A673 (cell line): ENCODE measurements around the gene VPS72. TPM values are rescaled to one million over a fixed set of nuclear protein-coding genes. Genes with fewer than 3 reads are reported as not detected.

Experiments used
- BruUV-seq: library from RNA; stranded (reverse); fragments of 400-500 nt; replicated peaks from 2 replicates; lab custom pipeline; 2021; lab: Mats Ljungman, UMichigan
- CTCF ChIA-PET: fragments of 300-600 bp; sonication (Branson Sonifier 250); formaldehyde crosslinking; loops from one replicate; lab custom pipeline; 2022; ENCODE audit warnings: antibody characterized with exemption; lab: Charles Lee
- POLR2A ChIA-PET: fragments of 300-600 bp; sonication (Branson Sonifier 250); formaldehyde crosslinking; loops from one replicate; lab custom pipeline; 2022; ENCODE audit warnings: antibody characterized with exemption; ENCODE audit not compliant: low non-redundant PET; lab: Charles Lee
- DNase-seq: peaks from one replicate; pipeline ENCODE4 v3.0.0-alpha.2; 2015; ENCODE audit warnings: low spot score
- H3K27ac ChIP-seq: fragments of 200-600 bp; sonication (generic); 2 replicates; pipeline ENCODE4 v1.5.1; 2016; ENCODE audit warnings: mixed run types, low read depth, mild to moderate bottlenecking, mixed read lengths, antibody characterized with exemption, low read length; ENCODE audit not compliant: poor library complexity, severe bottlenecking
- H3K27me3 ChIP-seq: fragments of 200-600 bp; sonication (generic); replicated peaks from 2 replicates; pipeline ENCODE4 v1.6.1; 2017; ENCODE audit warnings: mixed run types, low read depth, mild to moderate bottlenecking, mixed read lengths, antibody characterized with exemption, low read length; ENCODE audit not compliant: insufficient read depth, poor library complexity
- H3K36me3 ChIP-seq: fragments of 200-600 bp; sonication (generic); 2 replicates; pipeline ENCODE4 v1.6.1; 2016; ENCODE audit warnings: mixed run types, mild to moderate bottlenecking, mixed read lengths, antibody characterized with exemption, low read length; ENCODE audit not compliant: insufficient read depth, poor library complexity, severe bottlenecking
- H3K4me1 ChIP-seq: fragments of 200-600 bp; sonication (generic); 2 replicates; pipeline ENCODE4 v1.6.1; 2017; ENCODE audit warnings: mixed run types, mild to moderate bottlenecking, mixed read lengths, antibody characterized with exemption, low read length; ENCODE audit not compliant: insufficient read depth, poor library complexity, severe bottlenecking
- H3K4me3 ChIP-seq: fragments of 200-600 bp; sonication (generic); 2 replicates; pipeline ENCODE4 v1.5.1; 2016; ENCODE audit warnings: low read depth, mixed run types, mild to moderate bottlenecking, mixed read lengths, low read length; ENCODE audit not compliant: poor library complexity, severe bottlenecking
- H3K9me3 ChIP-seq: fragments of 200-600 bp; sonication (generic); 2 replicates; pipeline ENCODE4 v1.6.1; 2016; ENCODE audit warnings: mixed run types, low read depth, mild to moderate bottlenecking, mixed read lengths, antibody characterized with exemption, low read length; ENCODE audit not compliant: poor library complexity, severe bottlenecking
- CTCF ChIP-seq: fragments of 300-800, 200-600 bp; sonication (generic); conservative IDR thresholded peaks from 2 replicates; pipeline ENCODE4 v1.5.1; 2017; ENCODE audit warnings: low read depth, mild to moderate bottlenecking, antibody characterized with exemption, low read length, moderate library complexity, mixed read lengths
- EZH2 ChIP-seq: fragments of 200-600 bp; sonication (generic); IDR thresholded peaks from 2 replicates; pipeline ENCODE4 v1.6.1; 2017; ENCODE audit warnings: borderline replicate concordance, low read depth, mild to moderate bottlenecking, mixed read lengths, antibody characterized with exemption, low read length; ENCODE audit not compliant: poor library complexity, severe bottlenecking
- intact Hi-C: fragments of 100-400 bp; cut with micrococcal nuclease; formaldehyde crosslinking; loops from one replicate; pipeline ENCODE4 v1.10.0; 2022; ENCODE audit not compliant: unreplicated experiment
- total RNA-seq: library from RNA; stranded (reverse); gene quantifications from 2 replicates; pipeline ENCODE4 v1.2.3, GENCODE V29; 2021

The VPS72 gene
- total RNA-seq, 1 experiment from 2014 or later = 113 TPM

DNA sequence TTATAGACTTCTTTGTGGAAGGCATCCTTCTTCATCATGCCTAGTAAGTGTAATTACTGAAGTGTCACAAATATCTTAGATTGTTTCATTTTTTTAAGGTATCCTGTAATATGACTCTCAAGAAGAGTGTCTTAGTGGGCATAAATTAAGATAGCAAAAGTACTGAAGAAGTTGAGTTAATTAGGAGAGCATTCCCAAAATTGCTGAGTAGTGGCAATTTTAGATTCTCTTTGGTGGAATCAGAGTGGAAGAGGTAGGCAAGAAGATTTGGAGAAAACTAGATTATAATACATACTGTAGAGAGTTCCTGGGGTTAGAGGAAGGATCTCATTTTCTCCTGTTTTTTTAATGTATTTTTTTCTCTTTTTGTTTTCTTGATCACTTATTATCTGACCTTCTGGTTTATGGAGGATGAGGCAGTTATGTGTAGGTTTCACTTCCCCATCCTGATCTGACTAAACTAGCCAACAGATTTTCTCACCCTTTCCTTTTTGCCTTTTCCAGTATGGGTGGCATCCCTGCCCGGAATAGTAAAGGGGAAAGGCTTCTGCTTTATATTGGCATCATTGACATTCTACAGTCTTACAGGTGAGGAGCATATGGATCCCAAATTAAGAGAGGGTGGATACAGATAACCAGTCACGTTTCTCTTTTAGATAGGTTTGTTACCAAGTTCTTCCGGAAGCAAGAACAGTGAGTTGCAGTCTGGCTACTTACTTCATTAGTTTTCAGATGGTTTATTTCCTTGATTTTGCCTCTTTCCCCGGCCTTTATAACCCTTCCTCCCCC lies 47.9 kb upstream of the VPS72 start:
- ChIA-PET CTCF (interaction anchor here (1.0 kb wide), 1 partner anchor 138 kb away, joined by 3 read pairs; no protein-coding TSS in a partner anchor), POLR2A (no interaction called here)
- Histone ChIP-seq H3K36me3 (peaks cover 93% of the 10 kb centered on the region), H3K4me3 (no peak overlapping the region), H3K27me3 (no peaks in the 10 kb centered on the region), H3K4me1 (no peaks in the 10 kb centered on the region), H3K9me3 (no peaks in the 10 kb centered on the region), H3K27ac (no peak overlapping the region)
- intact Hi-C loops = no loop called here
- DNase-seq = no peak
- BruUV-seq = no TSS peak
- TF ChIP-seq CTCF (no peak), EZH2 (no peak)

- no peak for DNase-seq
- Histone ChIP-seq H3K4me3 (no peak overlapping the region), H3K36me3 (peaks cover 94% of the 10 kb centered on the region), H3K27ac (no peak overlapping the region), H3K27me3 (no peaks in the 10 kb centered on the region), H3K9me3 (no peaks in the 10 kb centered on the region), H3K4me1 (no peaks in the 10 kb centered on the region)
- ChIA-PET POLR2A (no interaction called here), CTCF (no interaction called here)
- BruUV-seq = no TSS peak
- TF ChIP-seq EZH2 (no peak), CTCF (no peak)
- intact Hi-C loops = no loop called here
These were observed 45.2 kb upstream of the VPS72 start for GRCh38 chr1:151235235-151235634.

DNA sequence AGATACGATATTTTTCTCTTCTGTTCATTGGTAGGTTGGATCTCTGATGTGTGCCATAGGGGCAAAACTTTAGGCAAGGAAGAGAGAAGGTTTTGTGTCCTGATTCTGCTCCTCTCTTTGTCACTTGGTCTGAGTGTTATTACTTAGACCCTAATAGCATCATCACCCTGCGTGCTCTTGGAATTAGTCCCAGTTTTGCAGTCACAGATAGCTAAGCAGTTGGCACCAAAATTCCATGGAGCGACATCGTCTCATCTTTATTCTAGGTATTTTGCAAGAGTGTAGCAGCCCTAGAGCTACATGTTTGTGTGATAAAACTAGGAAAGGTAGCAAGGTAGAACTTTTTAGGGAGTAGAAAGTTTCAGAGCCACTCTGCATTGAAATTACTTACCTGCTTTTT lies 32.1 kb upstream of the VPS72 start:
- TF ChIP-seq CTCF (no peak), EZH2 (no peak)
- H3K36me3 ChIP-seq = peaks cover 11% of the 10 kb centered on the region
- H3K4me3 ChIP-seq = no peak overlapping the region
- peaks cover 10% of the 10 kb centered on the region for H3K4me1 ChIP-seq
- no peaks in the 10 kb centered on the region for H3K9me3 ChIP-seq
- intact Hi-C loops = no loop called here
- ChIA-PET CTCF (no interaction called here), POLR2A (no interaction called here)
- BruUV-seq = no TSS peak
- peak; percentile 45 for DNase-seq
- no peak overlapping the region for H3K27ac ChIP-seq
- no peaks in the 10 kb centered on the region for H3K27me3 ChIP-seq
